HCT116 (cell line): ENCODE measurements around the gene QKI.

ENCODE experiments used
- CEBPB ChIP-seq: IDR thresholded peaks from 2 replicates; pipeline ENCODE4 v1.6.1; 2012; ENCODE audit warnings: low read depth
- EGR1 ChIP-seq: IDR thresholded peaks from 2 replicates; pipeline ENCODE4 v1.6.1; 2012; ENCODE audit warnings: low read depth
- EZH2 ChIP-seq: fragments of 200-600 bp; sonication (generic); IDR thresholded peaks from 2 replicates; pipeline ENCODE4 v1.6.1; 2017; ENCODE audit warnings: antibody characterized with exemption, mixed run types
- EZH2phosphoT487 ChIP-seq: fragments of 200-600 bp; IDR thresholded peaks from 2 replicates; pipeline ENCODE4 v1.6.1; 2018; ENCODE audit warnings: antibody characterized with exemption, borderline replicate concordance
- POLR2A ChIP-seq: IDR thresholded peaks from 2 replicates; pipeline ENCODE4 v1.7.0; 2011; ENCODE audit warnings: borderline replicate concordance; ENCODE audit not compliant: insufficient read depth, insufficient read length; ENCODE audit errors: extremely low read depth
- POLR2AphosphoS5 ChIP-seq: IDR thresholded peaks from 2 replicates; pipeline ENCODE4 v1.6.1; 2011; ENCODE audit warnings: mild to moderate bottlenecking, low read depth, low read length, moderate library complexity
- RAD21 ChIP-seq: IDR thresholded peaks from 2 replicates; pipeline ENCODE4 v1.6.1; 2012; ENCODE audit warnings: low read depth, mild to moderate bottlenecking
- SIN3A ChIP-seq: IDR thresholded peaks from 2 replicates; pipeline ENCODE4 v1.6.1; 2012; ENCODE audit warnings: low read depth
- SRF ChIP-seq: IDR thresholded peaks from 2 replicates; pipeline ENCODE4 v1.6.1; 2012; ENCODE audit warnings: low read depth
- YY1 ChIP-seq: IDR thresholded peaks from 2 replicates; pipeline ENCODE4 v1.6.1; 2011; ENCODE audit warnings: low read length, low read depth, moderate library complexity, mild to moderate bottlenecking; ENCODE audit not compliant: insufficient replicate concordance; ENCODE audit errors: extremely low read depth
- TF ChIP-seq, protein P1 (sequence below): IDR thresholded peaks from 2 replicates; pipeline ENCODE4 v1.6.1; 2012; ENCODE audit warnings: low read depth
- TF ChIP-seq, protein P2 (sequence below), 3 experiments: fragments of 200-600 bp in 1 of 3; sonication (generic) in 1 of 3; IDR thresholded peaks in 2 of 3; conservative IDR thresholded peaks in 1 of 3; 2 replicates each; pipeline ENCODE4 v1.5.1; 2012 to 2017; ENCODE audit warnings: low read depth in 2 of 3, low read length in 2 of 3, antibody characterized with exemption in 1 of 3, borderline replicate concordance in 1 of 3, control low read depth in 1 of 3, mild to moderate bottlenecking in 1 of 3, mixed read lengths in 1 of 3, mixed run types in 1 of 3, moderate library complexity in 1 of 3; ENCODE audit not compliant: insufficient read depth in 1 of 3
- TF ChIP-seq, protein P3 (sequence below): IDR thresholded peaks from 2 replicates; pipeline ENCODE4 v1.6.1; 2012
- TF ChIP-seq, protein P4 (sequence below): IDR thresholded peaks from 2 replicates; pipeline ENCODE4 v1.6.1; 2011; ENCODE audit warnings: mild to moderate bottlenecking, low read length, moderate library complexity; ENCODE audit not compliant: insufficient replicate concordance; ENCODE audit errors: extremely low read depth

DNA sequence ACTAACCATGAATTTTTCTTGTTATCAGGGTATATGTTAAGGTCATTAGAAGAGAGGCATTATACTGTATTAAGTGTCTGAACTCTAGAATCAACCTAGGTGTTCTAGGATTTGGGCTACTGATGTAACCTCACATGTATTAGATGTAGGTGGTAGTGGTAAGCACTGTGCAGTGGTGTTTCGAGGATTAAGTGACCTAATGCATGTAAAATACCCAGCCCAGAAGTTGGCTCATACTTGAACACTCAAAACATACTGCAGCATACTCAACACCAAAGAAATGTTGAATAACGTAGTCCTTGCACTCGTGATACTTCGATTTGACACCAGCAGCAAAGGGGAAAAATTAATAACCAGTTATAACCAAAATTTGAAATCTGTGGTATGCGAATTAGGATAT, 48.7 kb downstream of the QKI start:
- TF ChIP-seq YY1 (no peak), EZH2 (no peak), POLR2AphosphoS5 (no peak), EZH2phosphoT487 (no peak), CEBPB (no peak), SRF (no peak), EGR1 (no peak), RAD21 (no peak), POLR2A (no peak), SIN3A (no peak)
- TF ChIP-seq, protein P1, sequence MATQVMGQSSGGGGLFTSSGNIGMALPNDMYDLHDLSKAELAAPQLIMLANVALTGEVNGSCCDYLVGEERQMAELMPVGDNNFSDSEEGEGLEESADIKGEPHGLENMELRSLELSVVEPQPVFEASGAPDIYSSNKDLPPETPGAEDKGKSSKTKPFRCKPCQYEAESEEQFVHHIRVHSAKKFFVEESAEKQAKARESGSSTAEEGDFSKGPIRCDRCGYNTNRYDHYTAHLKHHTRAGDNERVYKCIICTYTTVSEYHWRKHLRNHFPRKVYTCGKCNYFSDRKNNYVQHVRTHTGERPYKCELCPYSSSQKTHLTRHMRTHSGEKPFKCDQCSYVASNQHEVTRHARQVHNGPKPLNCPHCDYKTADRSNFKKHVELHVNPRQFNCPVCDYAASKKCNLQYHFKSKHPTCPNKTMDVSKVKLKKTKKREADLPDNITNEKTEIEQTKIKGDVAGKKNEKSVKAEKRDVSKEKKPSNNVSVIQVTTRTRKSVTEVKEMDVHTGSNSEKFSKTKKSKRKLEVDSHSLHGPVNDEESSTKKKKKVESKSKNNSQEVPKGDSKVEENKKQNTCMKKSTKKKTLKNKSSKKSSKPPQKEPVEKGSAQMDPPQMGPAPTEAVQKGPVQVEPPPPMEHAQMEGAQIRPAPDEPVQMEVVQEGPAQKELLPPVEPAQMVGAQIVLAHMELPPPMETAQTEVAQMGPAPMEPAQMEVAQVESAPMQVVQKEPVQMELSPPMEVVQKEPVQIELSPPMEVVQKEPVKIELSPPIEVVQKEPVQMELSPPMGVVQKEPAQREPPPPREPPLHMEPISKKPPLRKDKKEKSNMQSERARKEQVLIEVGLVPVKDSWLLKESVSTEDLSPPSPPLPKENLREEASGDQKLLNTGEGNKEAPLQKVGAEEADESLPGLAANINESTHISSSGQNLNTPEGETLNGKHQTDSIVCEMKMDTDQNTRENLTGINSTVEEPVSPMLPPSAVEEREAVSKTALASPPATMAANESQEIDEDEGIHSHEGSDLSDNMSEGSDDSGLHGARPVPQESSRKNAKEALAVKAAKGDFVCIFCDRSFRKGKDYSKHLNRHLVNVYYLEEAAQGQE = no peak
- TF ChIP-seq, protein P2, sequence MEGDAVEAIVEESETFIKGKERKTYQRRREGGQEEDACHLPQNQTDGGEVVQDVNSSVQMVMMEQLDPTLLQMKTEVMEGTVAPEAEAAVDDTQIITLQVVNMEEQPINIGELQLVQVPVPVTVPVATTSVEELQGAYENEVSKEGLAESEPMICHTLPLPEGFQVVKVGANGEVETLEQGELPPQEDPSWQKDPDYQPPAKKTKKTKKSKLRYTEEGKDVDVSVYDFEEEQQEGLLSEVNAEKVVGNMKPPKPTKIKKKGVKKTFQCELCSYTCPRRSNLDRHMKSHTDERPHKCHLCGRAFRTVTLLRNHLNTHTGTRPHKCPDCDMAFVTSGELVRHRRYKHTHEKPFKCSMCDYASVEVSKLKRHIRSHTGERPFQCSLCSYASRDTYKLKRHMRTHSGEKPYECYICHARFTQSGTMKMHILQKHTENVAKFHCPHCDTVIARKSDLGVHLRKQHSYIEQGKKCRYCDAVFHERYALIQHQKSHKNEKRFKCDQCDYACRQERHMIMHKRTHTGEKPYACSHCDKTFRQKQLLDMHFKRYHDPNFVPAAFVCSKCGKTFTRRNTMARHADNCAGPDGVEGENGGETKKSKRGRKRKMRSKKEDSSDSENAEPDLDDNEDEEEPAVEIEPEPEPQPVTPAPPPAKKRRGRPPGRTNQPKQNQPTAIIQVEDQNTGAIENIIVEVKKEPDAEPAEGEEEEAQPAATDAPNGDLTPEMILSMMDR (IDR thresholded peaks at IDR 0.05 in 2 of 3, conservative IDR thresholded peaks at IDR 0.05 in 1 of 3; ENCODE audit: borderline replicate concordance in 1 of 3, insufficient read depth in 1 of 3, low read depth in 2 of 3, low read length in 2 of 3) = no peak
- TF ChIP-seq, protein P3, sequence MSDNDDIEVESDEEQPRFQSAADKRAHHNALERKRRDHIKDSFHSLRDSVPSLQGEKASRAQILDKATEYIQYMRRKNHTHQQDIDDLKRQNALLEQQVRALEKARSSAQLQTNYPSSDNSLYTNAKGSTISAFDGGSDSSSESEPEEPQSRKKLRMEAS = no peak
- TF ChIP-seq, protein P4, sequence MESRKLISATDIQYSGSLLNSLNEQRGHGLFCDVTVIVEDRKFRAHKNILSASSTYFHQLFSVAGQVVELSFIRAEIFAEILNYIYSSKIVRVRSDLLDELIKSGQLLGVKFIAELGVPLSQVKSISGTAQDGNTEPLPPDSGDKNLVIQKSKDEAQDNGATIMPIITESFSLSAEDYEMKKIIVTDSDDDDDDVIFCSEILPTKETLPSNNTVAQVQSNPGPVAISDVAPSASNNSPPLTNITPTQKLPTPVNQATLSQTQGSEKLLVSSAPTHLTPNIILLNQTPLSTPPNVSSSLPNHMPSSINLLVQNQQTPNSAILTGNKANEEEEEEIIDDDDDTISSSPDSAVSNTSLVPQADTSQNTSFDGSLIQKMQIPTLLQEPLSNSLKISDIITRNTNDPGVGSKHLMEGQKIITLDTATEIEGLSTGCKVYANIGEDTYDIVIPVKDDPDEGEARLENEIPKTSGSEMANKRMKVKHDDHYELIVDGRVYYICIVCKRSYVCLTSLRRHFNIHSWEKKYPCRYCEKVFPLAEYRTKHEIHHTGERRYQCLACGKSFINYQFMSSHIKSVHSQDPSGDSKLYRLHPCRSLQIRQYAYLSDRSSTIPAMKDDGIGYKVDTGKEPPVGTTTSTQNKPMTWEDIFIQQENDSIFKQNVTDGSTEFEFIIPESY = no peak
